CD14-positive monocyte (primary cell): ENCODE results near the gene ERCC6L2. TPM values are rescaled to one million over a fixed set of nuclear protein-coding genes. Genes with fewer than 3 reads are reported as not detected.

Experiments used
- DNase-seq, 3 donors: peaks; one replicate each; pipeline ENCODE4 v3.0.0-alpha.2; 2011 to 2022
- H2AFZ ChIP-seq: 2 replicates; pipeline ENCODE4 v1.6.0; 2012; ENCODE audit warnings: mild to moderate bottlenecking, low read depth, low read length, inconsistent platforms; ENCODE audit not compliant: insufficient read depth, poor library complexity, severe bottlenecking
- H3K27ac ChIP-seq, 2 donors: 1 replicate in 1 of 2; 2 replicates in 1 of 2; pipeline ENCODE4 v1.5.1; 2012 to 2013; ENCODE audit warnings: low read length in 2 of 2, control low read depth in 1 of 2, inconsistent platforms in 1 of 2, low read depth in 1 of 2, mild to moderate bottlenecking in 1 of 2
- H3K27me3 ChIP-seq, 2 donors: one replicate each; pipeline versions ENCODE4 v1.6.0 to v1.6.1; 2011 to 2013; ENCODE audit warnings: low read length in 2 of 2; ENCODE audit not compliant: control insufficient read depth in 2 of 2, insufficient read depth in 2 of 2
- H3K36me3 ChIP-seq, 2 donors: replicated peaks in 1 of 2; 1 replicate in 1 of 2; 2 replicates in 1 of 2; pipeline versions ENCODE4 v1.5.1 to v1.6.1; 2012 to 2013; ENCODE audit warnings: low read length in 2 of 2, control low read depth in 1 of 2, inconsistent platforms in 1 of 2, mild to moderate bottlenecking in 1 of 2; ENCODE audit not compliant: insufficient read depth in 2 of 2, control insufficient read depth in 1 of 2
- H3K4me1 ChIP-seq, 2 donors: 1 replicate in 1 of 2; 2 replicates in 1 of 2; pipeline versions ENCODE4 v1.5.1 to v1.6.1; 2012 to 2013; ENCODE audit warnings: low read length in 2 of 2, control low read depth in 1 of 2, inconsistent platforms in 1 of 2, mild to moderate bottlenecking in 1 of 2, moderate library complexity in 1 of 2; ENCODE audit not compliant: insufficient read depth in 2 of 2, control insufficient read depth in 1 of 2
- H3K4me2 ChIP-seq: replicated peaks from 2 replicates; pipeline ENCODE3; 2012; ENCODE audit warnings: low read length, moderate library complexity, mild to moderate bottlenecking; ENCODE audit not compliant: poor library complexity, severe bottlenecking; ENCODE audit errors: extremely low read depth
- H3K4me3 ChIP-seq, 3 experiments: fragments of 200-600 bp in 1 of 3; sonication (generic) in 1 of 3; replicated peaks in 1 of 3; 1 replicate in 2 of 3; 2 replicates in 1 of 3; pipeline ENCODE4 v1.5.1; 2011 to 2013; ENCODE audit warnings: low read length in 3 of 3, mild to moderate bottlenecking in 3 of 3, control low read depth in 2 of 3, low read depth in 2 of 3, inconsistent platforms in 1 of 3, moderate library complexity in 1 of 3
- H3K79me2 ChIP-seq: 2 replicates; pipeline ENCODE4 v1.6.0; 2012; ENCODE audit warnings: mild to moderate bottlenecking, control low read depth, inconsistent platforms, low read length, moderate library complexity; ENCODE audit not compliant: insufficient read depth
- H3K9ac ChIP-seq: 2 replicates; pipeline ENCODE4 v1.6.0; 2017; ENCODE audit warnings: low read length, mild to moderate bottlenecking; ENCODE audit not compliant: insufficient read depth, poor library complexity, severe bottlenecking
- H3K9me3 ChIP-seq, 2 donors: replicated peaks in 1 of 2; 1 replicate in 1 of 2; 2 replicates in 1 of 2; pipeline versions ENCODE4 v1.5.1 to v1.6.1; 2012 to 2013; ENCODE audit warnings: low read length in 2 of 2, control low read depth in 1 of 2; ENCODE audit not compliant: control insufficient read depth in 1 of 2, insufficient read depth in 1 of 2
- H4K20me1 ChIP-seq: 2 replicates; pipeline ENCODE4 v1.6.0; 2012; ENCODE audit warnings: mild to moderate bottlenecking, low read length, control low read depth, moderate library complexity; ENCODE audit not compliant: insufficient read depth
- H3K27ac Mint-ChIP-seq, 7 donors: one replicate each; pipeline ENCODE4 v1.8.0; 2020; ENCODE audit warnings: mild to moderate bottlenecking in 7 of 7, mixed read lengths in 7 of 7, moderate library complexity in 6 of 7, inconsistent platforms in 2 of 7
- H3K27me3 Mint-ChIP-seq, 3 donors: one replicate each; pipeline ENCODE4 v1.8.0; 2021 to 2022; ENCODE audit warnings: low read depth in 3 of 3, mild to moderate bottlenecking in 3 of 3, mixed read lengths in 3 of 3, moderate library complexity in 3 of 3, inconsistent platforms in 1 of 3
- H3K36me3 Mint-ChIP-seq, 2 donors: one replicate each; pipeline ENCODE4 v1.8.0; 2020; ENCODE audit warnings: mixed read lengths in 2 of 2, inconsistent platforms in 1 of 2, mild to moderate bottlenecking in 1 of 2
- H3K4me1 Mint-ChIP-seq: one replicate; pipeline ENCODE4 v1.8.0; 2020; ENCODE audit warnings: mild to moderate bottlenecking, mixed read lengths
- H3K4me3 Mint-ChIP-seq, 2 donors: one replicate each; pipeline ENCODE4 v1.8.0; 2020; ENCODE audit warnings: mild to moderate bottlenecking in 2 of 2, mixed read lengths in 2 of 2, moderate library complexity in 1 of 2
- H3K9me3 Mint-ChIP-seq, 7 donors: one replicate each; pipeline ENCODE4 v1.8.0; 2020 to 2022; ENCODE audit warnings: mixed read lengths in 7 of 7, mild to moderate bottlenecking in 6 of 7, moderate library complexity in 6 of 7, inconsistent platforms in 2 of 7
- CTCF ChIP-seq: fragments of 200-600 bp; IDR thresholded peaks from one replicate; pipeline ENCODE4 v1.8.0; 2022; ENCODE audit warnings: antibody characterized with exemption, mild to moderate bottlenecking
- WGBS: methylation state at CpG from one replicate; pipeline ENCODE4 v1.1.5; 2013; ENCODE audit warnings: missing lambda C conversion rate; ENCODE audit not compliant: insufficient coverage; 5-methylcytosine and 5-hydroxymethylcytosine counted together
- intact Hi-C, 2 donors: fragments of 100-400 bp; cut with micrococcal nuclease; formaldehyde crosslinking; loops; one replicate each; pipeline versions ENCODE4 v1.15.0 to v1.15.1; 2023
- polyA plus RNA-seq, 3 donors: library from polyadenylated mRNA; depleted of rRNA in 1 of 3; unstranded in 2 of 3; stranded (reverse) in 1 of 3; fragments of 300-500 nt in 2 of 3; fragments of >200 nt in 1 of 3; fragmentation: Illumina TruSeq in 2 of 3; gene quantifications; 1 replicate in 2 of 3; 2 replicates in 1 of 3; pipeline ENCODE4 v1.2.3, GENCODE V29; 2012 to 2021

Gene ERCC6L2
- polyA plus RNA-seq, 3 donors: 7.1 to 18.9 (median 7.2) TPM

- no peak overlapping the region for H3K27ac ChIP-seq
- peaks cover 0 to 22% (median 9%) of the 10 kb centered on the region in 7 donors for H3K9me3 Mint-ChIP-seq
- H3K27me3 Mint-ChIP-seq: no peaks in the 10 kb centered on the region
- H3K4me3 ChIP-seq: no peak overlapping the region
- peaks cover 6 to 18% of the 10 kb centered on the region in 2 donors for H3K36me3 ChIP-seq
- H3K9me3 ChIP-seq: peaks cover 7 to 8% of the 10 kb centered on the region in 2 donors
- peaks cover 8% of the 10 kb centered on the region for H3K4me1 Mint-ChIP-seq
- no peak overlapping the region for H3K9ac ChIP-seq
- no peaks in the 10 kb centered on the region for H4K20me1 ChIP-seq
- no peak overlapping the region for H3K27ac Mint-ChIP-seq
- no peak overlapping the region for H3K4me3 Mint-ChIP-seq
- H3K27me3 ChIP-seq: no peaks in the 10 kb centered on the region
- no peak for DNase-seq
- no peak overlapping the region for H3K4me2 ChIP-seq
- no peak for TF ChIP-seq CTCF
- peaks cover 4 to 6% of the 10 kb centered on the region in 2 donors for H3K4me1 ChIP-seq
- H3K79me2 ChIP-seq: no peaks in the 10 kb centered on the region
- intact Hi-C loops: no loop called here
- no peak overlapping the region for H2AFZ ChIP-seq
- peaks cover 41 to 42% of the 10 kb centered on the region in 2 donors for H3K36me3 Mint-ChIP-seq
- WGBS: 100% methylated on average over 1 of the region's 3 CpGs
Measured at GRCh38 chr9:95985440-95986055, 110.1 kb downstream of the ERCC6L2 start.

GRCh38 chr9:95989297-95989696 lies 113.8 kb downstream of the ERCC6L2 start:
- TF ChIP-seq CTCF: no peak
- H3K27ac Mint-ChIP-seq: no peak overlapping the region
- peaks cover 7% of the 10 kb centered on the region for H3K4me1 Mint-ChIP-seq
- DNase-seq: no peak
- no peaks in the 10 kb centered on the region for H3K27me3 Mint-ChIP-seq
- no peak overlapping the region for H3K4me3 Mint-ChIP-seq
- peaks cover 45 to 48% of the 10 kb centered on the region in 2 donors for H3K36me3 Mint-ChIP-seq
- H3K4me3 ChIP-seq: no peak overlapping the region
- H3K4me1 ChIP-seq: no peaks in the 10 kb centered on the region
- no CpG with 5 or more reads among the region's 1 CpG for WGBS
- H3K4me2 ChIP-seq: no peak overlapping the region
- H3K9me3 Mint-ChIP-seq: peaks cover 0 to 23% (median 9%) of the 10 kb centered on the region in 7 donors
- H3K9ac ChIP-seq: no peak overlapping the region
- no peak overlapping the region for H2AFZ ChIP-seq
- intact Hi-C loops: no loop called here
- H3K9me3 ChIP-seq: peaks cover 7 to 8% of the 10 kb centered on the region in 2 donors
- no peak overlapping the region for H3K27ac ChIP-seq
- no peaks in the 10 kb centered on the region for H3K27me3 ChIP-seq
- no peaks in the 10 kb centered on the region for H3K79me2 ChIP-seq
- peaks cover 6 to 18% of the 10 kb centered on the region in 2 donors for H3K36me3 ChIP-seq
- H4K20me1 ChIP-seq: no peaks in the 10 kb centered on the region
